ENCODE results near the gene C16orf74.

The C16orf74 gene

DNA sequence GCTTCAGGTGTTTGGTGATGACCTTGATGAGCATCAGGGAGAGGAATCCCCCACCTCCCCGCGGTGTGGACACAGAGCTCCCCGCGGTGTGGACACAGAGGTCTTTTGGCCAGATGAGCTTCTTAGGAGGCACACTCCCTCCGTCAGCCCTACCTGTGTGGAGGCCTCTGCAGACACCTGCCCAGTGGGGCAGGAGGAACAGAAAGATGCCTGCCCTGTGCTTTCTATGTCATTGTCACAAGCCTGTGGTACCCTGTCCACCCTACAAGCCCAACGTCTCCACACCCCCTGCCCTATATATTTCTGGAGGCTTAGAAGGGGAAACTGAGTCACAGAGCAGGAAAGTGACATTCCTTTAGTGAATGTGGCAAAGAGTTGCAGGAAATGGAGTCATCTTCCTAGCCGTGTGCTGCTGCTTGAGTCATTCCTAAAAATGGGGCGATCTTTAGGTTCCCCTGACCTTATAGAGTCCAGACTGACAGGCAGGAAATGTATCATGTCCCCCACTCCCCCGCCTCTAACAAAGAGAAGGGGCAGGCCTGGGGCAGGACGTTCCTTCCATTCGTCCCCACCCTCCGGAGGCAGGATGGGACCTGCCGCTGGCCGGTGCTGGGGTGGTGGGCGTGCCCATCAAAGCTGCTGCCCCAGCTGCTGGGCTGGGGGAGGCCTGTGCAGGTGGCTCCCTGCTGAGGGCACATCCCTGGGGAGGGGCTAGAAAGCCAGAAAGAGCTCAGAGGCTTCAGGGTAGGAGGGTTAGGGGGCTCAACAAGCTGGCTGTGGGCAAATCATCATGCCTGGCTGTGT is 1.0 kb upstream of the C16orf74 start:
- no peak for DNase-seq (ENCODE audit: low spot score)
- H3K4me1 ChIP-seq (ENCODE audit: control insufficient read depth in 2 of 2, insufficient read depth in 1 of 2, low read depth in 1 of 2, low read length in 2 of 2): peaks cover 14 to 22% of the 10 kb centered on the region in 2 donors
- H2BK5ac ChIP-seq (ENCODE audit: low read length): peak overlapping the region; percentile 61
- H3K9ac ChIP-seq (ENCODE audit: low read depth, low read length, poor library complexity): no peak overlapping the region
- H3K18ac ChIP-seq (ENCODE audit: low read length): peak overlapping the region; percentile 77
- no peaks in the 10 kb centered on the region for H3K9me3 ChIP-seq (replicated peaks in 1 of 2; ENCODE audit: control insufficient read depth in 2 of 2, insufficient read depth in 1 of 2, low read depth in 1 of 2, low read length in 2 of 2)
- H3K36me3 ChIP-seq (replicated peaks in 1 of 2; ENCODE audit: control insufficient read depth in 2 of 2, insufficient read depth in 2 of 2, low read length in 2 of 2): no peaks in the 10 kb centered on the region
- WGBS, 2 donors (ENCODE audit: extremely low coverage in 2 of 2, insufficient read length in 2 of 2, insufficient replicate concordance in 1 of 2): no CpG with 5 or more reads among the region's 15 CpGs
- peak overlapping the region; percentile 39 for H2AK5ac ChIP-seq (ENCODE audit: low read depth, low read length)
- H2BK12ac ChIP-seq (ENCODE audit: low read length): no peak overlapping the region
- H3K27me3 ChIP-seq (ENCODE audit: control insufficient read depth in 3 of 3, insufficient read depth in 3 of 3, low read depth in 1 of 3, low read length in 3 of 3): peaks cover 8 to 51% (median 41%) of the 10 kb centered on the region in 3 experiments
- H2BK15ac ChIP-seq (ENCODE audit: low read length): peak overlapping the region; percentile 30
- H3K4me3 ChIP-seq (ENCODE audit: low read length in 2 of 2): no peak overlapping the region
- no peak overlapping the region for H3K27ac ChIP-seq (replicated peaks; ENCODE audit: low read length)
- H3K4me2 ChIP-seq (ENCODE audit: insufficient read depth, low read length, poor library complexity, severe bottlenecking): no peak overlapping the region
- no peak overlapping the region for H2BK120ac ChIP-seq (ENCODE audit: low read depth, low read length)
- H3K4ac ChIP-seq (ENCODE audit: low read length): no peak overlapping the region
- H4K8ac ChIP-seq (ENCODE audit: low read depth, low read length): no peak overlapping the region
- no peak overlapping the region for H2AFZ ChIP-seq (ENCODE audit: low read length)
- H3K14ac ChIP-seq (ENCODE audit: low read length): peak overlapping the region; percentile 63
- H4K91ac ChIP-seq (ENCODE audit: low read depth, low read length, poor library complexity): no peak overlapping the region
- H3K79me1 ChIP-seq (ENCODE audit: low read depth, low read length): no peaks in the 10 kb centered on the region
- peak overlapping the region; percentile 49 for H3K23ac ChIP-seq (ENCODE audit: low read depth, low read length, poor library complexity)

GRCh38 chr16:85750146-85750826 is 610 bp downstream of the C16orf74 start:
- no peak overlapping the region for H2BK5ac ChIP-seq (ENCODE audit: low read length)
- no peak overlapping the region for H3K27ac ChIP-seq (replicated peaks; ENCODE audit: low read length)
- H3K4me1 ChIP-seq (ENCODE audit: control insufficient read depth in 2 of 2, insufficient read depth in 1 of 2, low read depth in 1 of 2, low read length in 2 of 2): peaks cover 14 to 17% of the 10 kb centered on the region in 2 donors
- H3K9ac ChIP-seq (ENCODE audit: low read depth, low read length, poor library complexity): peak overlapping the region; percentile 54
- H3K4ac ChIP-seq (ENCODE audit: low read length): no peak overlapping the region
- H3K18ac ChIP-seq (ENCODE audit: low read length): peak overlapping the region; percentile 95
- H3K4me3 ChIP-seq (ENCODE audit: low read length in 2 of 2): peak overlapping the region; percentile 44 to 73
- WGBS, 2 donors (ENCODE audit: extremely low coverage in 2 of 2, insufficient read length in 2 of 2, insufficient replicate concordance in 1 of 2): no CpG with 5 or more reads among the region's 51 CpGs
- no peaks in the 10 kb centered on the region for H3K36me3 ChIP-seq (replicated peaks in 1 of 2; ENCODE audit: control insufficient read depth in 2 of 2, insufficient read depth in 2 of 2, low read length in 2 of 2)
- H3K23ac ChIP-seq (ENCODE audit: low read depth, low read length, poor library complexity): peak overlapping the region; percentile 31
- peak overlapping the region; percentile 91 for H2AFZ ChIP-seq (ENCODE audit: low read length)
- peak overlapping the region; percentile 64 for H2AK5ac ChIP-seq (ENCODE audit: low read depth, low read length)
- H2BK12ac ChIP-seq (ENCODE audit: low read length): no peak overlapping the region
- H4K91ac ChIP-seq (ENCODE audit: low read depth, low read length, poor library complexity): no peak overlapping the region
- H3K79me1 ChIP-seq (ENCODE audit: low read depth, low read length): no peaks in the 10 kb centered on the region
- H3K9me3 ChIP-seq (replicated peaks in 1 of 2; ENCODE audit: control insufficient read depth in 2 of 2, insufficient read depth in 1 of 2, low read depth in 1 of 2, low read length in 2 of 2): no peaks in the 10 kb centered on the region
- peak overlapping the region; percentile 32 for H2BK120ac ChIP-seq (ENCODE audit: low read depth, low read length)
- peak overlapping the region; percentile 25 for H3K14ac ChIP-seq (ENCODE audit: low read length)
- peaks cover 8 to 45% (median 41%) of the 10 kb centered on the region in 3 experiments for H3K27me3 ChIP-seq (ENCODE audit: control insufficient read depth in 3 of 3, insufficient read depth in 3 of 3, low read depth in 1 of 3, low read length in 3 of 3)
- no peak for DNase-seq (ENCODE audit: low spot score)
- no peak overlapping the region for H4K8ac ChIP-seq (ENCODE audit: low read depth, low read length)
- H2BK15ac ChIP-seq (ENCODE audit: low read length): peak overlapping the region; percentile 54
- peak overlapping the region; percentile 99 for H3K4me2 ChIP-seq (ENCODE audit: insufficient read depth, low read length, poor library complexity, severe bottlenecking)

- no peak overlapping the region for H2BK120ac ChIP-seq (ENCODE audit: low read depth, low read length)
- no peak overlapping the region for H3K4ac ChIP-seq (ENCODE audit: low read length)
- H3K4me3 ChIP-seq (ENCODE audit: low read length in 2 of 2): peak overlapping the region in 1 of 2 donors; percentile 44
- H3K9ac ChIP-seq (ENCODE audit: low read depth, low read length, poor library complexity): no peak overlapping the region
- peaks cover 8 to 43% (median 41%) of the 10 kb centered on the region in 3 experiments for H3K27me3 ChIP-seq (ENCODE audit: control insufficient read depth in 3 of 3, insufficient read depth in 3 of 3, low read depth in 1 of 3, low read length in 3 of 3)
- no peak overlapping the region for H4K91ac ChIP-seq (ENCODE audit: low read depth, low read length, poor library complexity)
- no peak overlapping the region for H3K23ac ChIP-seq (ENCODE audit: low read depth, low read length, poor library complexity)
- no peak overlapping the region for H2AK5ac ChIP-seq (ENCODE audit: low read depth, low read length)
- peak overlapping the region; percentile 91 for H2AFZ ChIP-seq (ENCODE audit: low read length)
- no peaks in the 10 kb centered on the region for H3K36me3 ChIP-seq (replicated peaks in 1 of 2; ENCODE audit: control insufficient read depth in 2 of 2, insufficient read depth in 2 of 2, low read length in 2 of 2)
- H3K79me1 ChIP-seq (ENCODE audit: low read depth, low read length): no peaks in the 10 kb centered on the region
- H3K18ac ChIP-seq (ENCODE audit: low read length): no peak overlapping the region
- H2BK5ac ChIP-seq (ENCODE audit: low read length): no peak overlapping the region
- no CpG with 5 or more reads among the region's 14 CpGs for whole genome bisulfite sequencing, 2 donors (ENCODE audit: extremely low coverage in 2 of 2, insufficient read length in 2 of 2, insufficient replicate concordance in 1 of 2)
- H4K8ac ChIP-seq (ENCODE audit: low read depth, low read length): no peak overlapping the region
- H2BK15ac ChIP-seq (ENCODE audit: low read length): no peak overlapping the region
- peaks cover 14 to 17% of the 10 kb centered on the region in 2 donors for H3K4me1 ChIP-seq (ENCODE audit: control insufficient read depth in 2 of 2, insufficient read depth in 1 of 2, low read depth in 1 of 2, low read length in 2 of 2)
- H3K14ac ChIP-seq (ENCODE audit: low read length): no peak overlapping the region
- no peak overlapping the region for H3K27ac ChIP-seq (replicated peaks; ENCODE audit: low read length)
- peak overlapping the region; percentile 99 for H3K4me2 ChIP-seq (ENCODE audit: insufficient read depth, low read length, poor library complexity, severe bottlenecking)
- no peaks in the 10 kb centered on the region for H3K9me3 ChIP-seq (replicated peaks in 1 of 2; ENCODE audit: control insufficient read depth in 2 of 2, insufficient read depth in 1 of 2, low read depth in 1 of 2, low read length in 2 of 2)
- no peak for DNase-seq (ENCODE audit: low spot score)
- no peak overlapping the region for H2BK12ac ChIP-seq (ENCODE audit: low read length)
Observed at GRCh38 chr16:85749771-85750145, 1.1 kb downstream of the C16orf74 start.
